SK-N-MC (cell line): ENCODE measurements around the gene CDC26.

Experiments used
- EZH2 ChIP-seq: fragments of 200-600 bp; sonication (generic); IDR thresholded peaks from one replicate; pipeline ENCODE4 v1.6.1; 2017; ENCODE audit warnings: antibody characterized with exemption
- FOXP2 ChIP-seq: optimal IDR thresholded peaks from 2 replicates; pipeline ENCODE3; 2011; ENCODE audit warnings: mild to moderate bottlenecking, moderate library complexity; ENCODE audit not compliant: insufficient read depth; ENCODE audit errors: extremely low read length, control extremely low read depth
- POLR2AphosphoS5 ChIP-seq: IDR thresholded peaks from 2 replicates; pipeline ENCODE4 v1.6.1; 2012; ENCODE audit warnings: mild to moderate bottlenecking, low read depth, low read length, borderline replicate concordance

DNA sequence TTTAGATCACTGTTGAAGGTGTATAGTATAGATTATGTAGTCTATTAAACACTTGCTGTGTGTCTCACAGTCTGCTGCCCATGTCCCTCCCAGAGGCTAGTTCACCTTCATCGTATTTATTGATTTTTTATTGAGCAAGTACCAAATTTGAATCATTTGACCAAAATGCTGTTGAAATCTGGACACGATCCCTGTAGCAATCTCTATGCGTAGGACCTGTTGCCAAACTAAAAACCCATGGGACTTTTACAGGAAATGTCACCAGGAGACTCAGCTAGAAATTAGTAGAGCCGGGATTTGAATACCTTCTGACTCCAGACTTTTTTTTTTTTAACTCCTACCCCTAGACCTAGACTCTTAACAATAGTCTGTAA lies 36.5 kb downstream of the CDC26 start:
- TF ChIP-seq POLR2AphosphoS5 (no peak), EZH2 (no peak), FOXP2 (no peak)
